Measurements from ENCODE around the gene CCND1.

- no peak for TF ChIP-seq CTCF (conservative IDR thresholded peaks at IDR 0.05; ENCODE audit: low read length)
- TF ChIP-seq EZH2phosphoT487 (IDR thresholded peaks at IDR 0.05; ENCODE audit: borderline replicate concordance, low read depth, low read length): no peak
Observed at GRCh38 chr11:69624293-69624692, 16.7 kb upstream of the CCND1 start.

Measured in OCI-LY7 (cell line).